Heart left ventricle (tissue), 13 donors: ENCODE measurements around the gene CAMSAP2.

Source experiments
- POLR2A ChIP-seq, 2 donors: fragments of 450-650 bp; IDR thresholded peaks; one replicate each; pipeline ENCODE4 v1.6.1; 2017; ENCODE audit warnings: antibody characterized with exemption in 2 of 2, mild to moderate bottlenecking in 2 of 2, moderate library complexity in 2 of 2
- TF ChIP-seq, protein P1 (sequence below), 12 donors: fragments of 200-600 bp; sonication (generic) in 4 of 12; IDR thresholded peaks; one replicate each; pipeline versions ENCODE4 v1.5.0 to v1.8.0; 2018 to 2022; ENCODE audit warnings: antibody characterized with exemption in 12 of 12, mild to moderate bottlenecking in 5 of 12
- donor health status: ischemic (EF 13 %, LVEDD 7.1; RV severe dilation, severe dysfunction).
- donor health status: DM: no; HTN: yes; CAD: no.
- donor health status: DM: no; HTN: no; CAD: no.
- donor health status: ischemic (EF 25% LVEDD 6.9; RV normal size, moderate dysfunction).
- donor health status: ischemic (EF 25% LVEDD 5.7; RV mildly dilated, moderate dysfunction).
- donor health status: ischemic (EF 35%, LVEDD 5.7; RV mildly dilated, moderate dysfunction).
- donor health status: nonischemic (EF 11% LVEDD 7.7; RV severe dilation, severe dysfunction).
- donor health status: DM: yes; HTN: yes; CAD: no.
- donor health status: PGD.
- donor health status: ischemic (EF 29% LVEDD 5.4; RV normal size, mild dysfunction).
- donor health status: nonischemic (EF 23%, LVEDD 6.1; RV moderate dilation, normal function).

GRCh38 chr1:200819726-200820125 is 81.0 kb downstream of the CAMSAP2 start:
- TF ChIP-seq, protein P1, sequence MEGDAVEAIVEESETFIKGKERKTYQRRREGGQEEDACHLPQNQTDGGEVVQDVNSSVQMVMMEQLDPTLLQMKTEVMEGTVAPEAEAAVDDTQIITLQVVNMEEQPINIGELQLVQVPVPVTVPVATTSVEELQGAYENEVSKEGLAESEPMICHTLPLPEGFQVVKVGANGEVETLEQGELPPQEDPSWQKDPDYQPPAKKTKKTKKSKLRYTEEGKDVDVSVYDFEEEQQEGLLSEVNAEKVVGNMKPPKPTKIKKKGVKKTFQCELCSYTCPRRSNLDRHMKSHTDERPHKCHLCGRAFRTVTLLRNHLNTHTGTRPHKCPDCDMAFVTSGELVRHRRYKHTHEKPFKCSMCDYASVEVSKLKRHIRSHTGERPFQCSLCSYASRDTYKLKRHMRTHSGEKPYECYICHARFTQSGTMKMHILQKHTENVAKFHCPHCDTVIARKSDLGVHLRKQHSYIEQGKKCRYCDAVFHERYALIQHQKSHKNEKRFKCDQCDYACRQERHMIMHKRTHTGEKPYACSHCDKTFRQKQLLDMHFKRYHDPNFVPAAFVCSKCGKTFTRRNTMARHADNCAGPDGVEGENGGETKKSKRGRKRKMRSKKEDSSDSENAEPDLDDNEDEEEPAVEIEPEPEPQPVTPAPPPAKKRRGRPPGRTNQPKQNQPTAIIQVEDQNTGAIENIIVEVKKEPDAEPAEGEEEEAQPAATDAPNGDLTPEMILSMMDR (IDR thresholded peaks at IDR 0.05): no peak
- no peak for TF ChIP-seq POLR2A (IDR thresholded peaks at IDR 0.05)
